ENCODE measurements around the gene KCNMA1. TPM values are rescaled to one million over a fixed set of nuclear protein-coding genes. Genes with fewer than 3 reads are reported as not detected.

Gene KCNMA1
- total RNA-seq, 1 donor from 2014 or later, result 94.3 TPM

GRCh38 chr10:76954838-76955237 is 682.8 kb downstream of the KCNMA1 start:
- Histone ChIP-seq H3K9me3 (no peaks in the 10 kb centered on the region), H3K36me3 (no peaks in the 10 kb centered on the region), H3K27ac (no peak overlapping the region), H3K4me1 (no peaks in the 10 kb centered on the region), H3K4me3 (no peak overlapping the region), H3K27me3 (no peaks in the 10 kb centered on the region)
- DNase-seq (ENCODE audit: extremely low spot score in 2 of 2), result no peak
- intact Hi-C loops (cut with DNase I), result no loop called here
- TF ChIP-seq POLR2AphosphoS5 (IDR thresholded peaks at IDR 0.05; ENCODE audit: insufficient read depth in 1 of 2, low read depth in 1 of 2), result no peak
- TF ChIP-seq POLR2A (IDR thresholded peaks at IDR 0.05), result no peak
- TF ChIP-seq CTCF (IDR thresholded peaks at IDR 0.05), result no peak

- DNase-seq (ENCODE audit: extremely low spot score in 2 of 2), result no peak
- H3K27ac ChIP-seq, result no peak overlapping the region
- H3K36me3 ChIP-seq, result no peaks in the 10 kb centered on the region
- H3K27me3 ChIP-seq, result no peaks in the 10 kb centered on the region
- intact Hi-C loops (cut with DNase I), result no loop called here
- no peaks in the 10 kb centered on the region for H3K4me1 ChIP-seq
- no peaks in the 10 kb centered on the region for H3K9me3 ChIP-seq
- TF ChIP-seq POLR2AphosphoS5 (IDR thresholded peaks at IDR 0.05; ENCODE audit: insufficient read depth in 1 of 2, low read depth in 1 of 2) (no peak), POLR2A (IDR thresholded peaks at IDR 0.05) (no peak), CTCF (IDR thresholded peaks at IDR 0.05) (no peak)
- H3K4me3 ChIP-seq, result no peak overlapping the region
Observed at GRCh38 chr10:76950354-76950753, 687.3 kb downstream of the KCNMA1 start.

- Histone ChIP-seq H3K4me3 (no peak overlapping the region), H3K9me3 (no peaks in the 10 kb centered on the region), H3K4me1 (peaks cover 7% of the 10 kb centered on the region), H3K36me3 (no peaks in the 10 kb centered on the region), H3K27me3 (no peaks in the 10 kb centered on the region), H3K27ac (no peak overlapping the region)
- TF ChIP-seq POLR2A (IDR thresholded peaks at IDR 0.05), result no peak
- intact Hi-C loops (cut with DNase I), result no loop called here
- no peak for DNase-seq (ENCODE audit: extremely low spot score in 2 of 2)
Observed at GRCh38 chr10:76946270-76946669, 691.3 kb downstream of the KCNMA1 start.

- no peak for TF ChIP-seq POLR2A (IDR thresholded peaks at IDR 0.05)
- Histone ChIP-seq H3K27me3 (no peaks in the 10 kb centered on the region), H3K4me3 (no peak overlapping the region), H3K36me3 (no peaks in the 10 kb centered on the region), H3K4me1 (peaks cover 7% of the 10 kb centered on the region), H3K9me3 (no peaks in the 10 kb centered on the region), H3K27ac (no peak overlapping the region)
- intact Hi-C loops (cut with DNase I), result no loop called here
- no peak for DNase-seq (ENCODE audit: extremely low spot score in 2 of 2)
Observed at GRCh38 chr10:76945166-76945565, 692.4 kb downstream of the KCNMA1 start.

GRCh38 chr10:76944640-76945039 is 693.0 kb downstream of the KCNMA1 start:
- no peak overlapping the region for H3K27ac ChIP-seq
- no peak for DNase-seq (ENCODE audit: extremely low spot score in 2 of 2)
- H3K36me3 ChIP-seq, result no peaks in the 10 kb centered on the region
- no peak overlapping the region for H3K4me3 ChIP-seq
- intact Hi-C loops (cut with DNase I), result no loop called here
- H3K27me3 ChIP-seq, result no peaks in the 10 kb centered on the region
- H3K4me1 ChIP-seq, result peaks cover 7% of the 10 kb centered on the region
- TF ChIP-seq POLR2AphosphoS5 (IDR thresholded peaks at IDR 0.05; ENCODE audit: insufficient read depth in 1 of 2, low read depth in 1 of 2), result no peak
- no peak for TF ChIP-seq CTCF (IDR thresholded peaks at IDR 0.05)
- TF ChIP-seq POLR2A (IDR thresholded peaks at IDR 0.05), result no peak
- no peaks in the 10 kb centered on the region for H3K9me3 ChIP-seq

GRCh38 chr10:76942628-76943416 is 694.8 kb downstream of the KCNMA1 start:
- H3K27ac ChIP-seq, result no peak overlapping the region
- peaks cover 7% of the 10 kb centered on the region for H3K4me1 ChIP-seq
- no peaks in the 10 kb centered on the region for H3K36me3 ChIP-seq
- no peaks in the 10 kb centered on the region for H3K27me3 ChIP-seq
- no peaks in the 10 kb centered on the region for H3K9me3 ChIP-seq
- H3K4me3 ChIP-seq, result no peak overlapping the region
- intact Hi-C loops (cut with DNase I), result no loop called here
- TF ChIP-seq POLR2AphosphoS5 (IDR thresholded peaks at IDR 0.05; ENCODE audit: insufficient read depth in 1 of 2, low read depth in 1 of 2) (no peak), CTCF (IDR thresholded peaks at IDR 0.05) (no peak), POLR2A (IDR thresholded peaks at IDR 0.05) (no peak)
- no peak for DNase-seq (ENCODE audit: extremely low spot score in 2 of 2)

All from vagina (tissue), 2 donors.